Stimulated activated CD4-positive, alpha-beta T cell treated with anti-CD3 and anti-CD28 coated beads, Interleukin-1b, Interleukin-23, amount 100 ng/mL, for 1 hour (primary cell): ENCODE data around the gene UPF1.

Experiments
- DNase-seq, 2 donors: peaks; one replicate each; pipeline ENCODE4 v3.0.0-alpha.2; 2020; ENCODE audit warnings: low read depth in 2 of 2

The UPF1 gene

GRCh38 chr19:18875726-18876125, 44.0 kb downstream of the UPF1 start:
- no peak for DNase-seq

DNA sequence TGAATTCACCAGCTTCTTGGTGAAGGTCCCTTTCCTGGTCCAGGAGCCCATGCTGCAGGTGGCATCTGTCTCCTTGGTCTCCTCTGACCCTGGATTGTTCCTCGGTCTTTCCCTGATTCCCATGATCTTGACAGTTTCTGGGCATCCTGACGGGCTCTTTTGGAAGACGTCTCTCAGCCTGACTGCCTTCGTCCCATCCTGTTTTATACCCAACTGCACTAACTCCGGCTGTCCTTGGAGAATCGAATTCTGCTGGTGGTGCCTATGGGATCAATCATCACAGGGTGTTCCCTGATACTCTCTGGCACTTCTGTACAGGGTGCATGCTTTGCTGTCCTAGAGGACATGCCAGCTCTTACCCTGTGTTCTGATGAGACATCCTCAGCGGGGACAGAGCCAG, 45.1 kb downstream of the UPF1 start:
- no peak for DNase-seq

DNA sequence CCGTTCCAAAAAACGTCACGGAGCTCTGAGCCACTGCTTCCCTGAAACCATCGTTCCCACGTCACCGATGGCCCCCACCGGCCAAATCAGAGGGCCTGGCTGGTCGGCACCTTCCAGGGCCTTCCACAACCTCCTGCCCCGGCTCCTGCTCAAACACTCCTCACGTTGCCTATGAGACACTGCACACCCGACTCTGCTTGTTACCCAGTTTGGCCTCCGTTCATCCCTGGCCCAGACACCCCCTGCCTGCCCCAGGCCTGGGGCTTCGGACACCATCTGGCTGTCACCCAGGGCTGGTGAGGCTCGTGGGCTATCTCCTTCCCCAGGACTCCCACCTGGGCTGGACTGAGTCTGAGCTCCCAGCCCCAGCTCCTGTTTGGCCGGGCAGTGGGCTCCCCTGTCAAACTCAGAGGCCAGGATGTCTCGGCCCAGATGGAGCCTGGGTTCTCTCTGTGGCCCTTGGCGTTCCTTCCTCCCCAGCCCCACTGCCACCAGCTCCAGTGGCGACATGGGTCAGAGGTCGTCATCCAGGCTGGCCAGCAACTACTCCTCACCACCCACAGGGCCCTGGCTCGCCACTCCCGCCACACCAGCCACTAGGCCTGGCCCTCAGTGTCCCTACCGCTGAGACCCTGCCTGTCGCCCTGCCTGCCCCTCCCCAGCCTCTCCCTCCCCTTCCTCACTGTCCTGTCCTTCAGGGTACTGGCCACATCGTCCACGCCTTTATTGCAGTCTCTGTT, 46.5 kb downstream of the UPF1 start:
- no peak for DNase-seq

DNA sequence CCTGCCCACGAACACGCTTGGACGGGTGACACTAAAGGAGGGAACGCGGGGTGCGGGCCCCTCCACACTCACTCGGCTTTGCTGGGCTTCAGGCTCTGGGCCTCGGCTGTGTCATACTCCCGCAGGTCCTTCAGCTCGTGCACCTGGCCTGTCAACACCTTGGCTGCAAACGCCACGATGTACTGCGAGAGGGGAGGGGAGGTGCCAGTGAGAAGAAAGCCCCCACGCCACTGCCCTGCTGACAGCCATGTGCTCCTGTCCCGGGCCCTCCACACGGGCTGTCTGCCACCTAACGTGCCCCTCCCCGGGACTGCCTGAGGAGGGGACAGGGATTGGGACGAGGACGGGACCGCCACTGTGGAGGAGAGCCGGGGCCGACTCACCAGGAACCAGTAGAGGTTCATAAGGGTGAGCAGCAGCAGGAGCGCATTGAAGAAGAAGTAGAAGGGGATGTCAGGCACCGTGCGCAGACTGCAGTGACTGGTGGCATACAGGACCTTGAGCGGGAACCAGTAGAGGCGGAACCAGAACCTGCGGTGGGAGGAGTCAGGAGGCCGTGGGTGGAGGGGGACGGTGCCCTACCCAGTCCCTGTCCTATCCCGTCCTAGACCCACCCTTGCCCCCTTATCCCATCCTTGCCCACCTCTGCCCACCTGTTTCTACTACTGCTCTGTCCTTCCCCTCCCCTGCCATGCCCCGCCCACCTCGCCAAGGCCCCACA, 47.3 kb downstream of the UPF1 start:
- DNase-seq, result no peak

GRCh38 chr19:18879579-18880373, 48.0 kb downstream of the UPF1 start:
- DNase-seq, result no peak

DNA sequence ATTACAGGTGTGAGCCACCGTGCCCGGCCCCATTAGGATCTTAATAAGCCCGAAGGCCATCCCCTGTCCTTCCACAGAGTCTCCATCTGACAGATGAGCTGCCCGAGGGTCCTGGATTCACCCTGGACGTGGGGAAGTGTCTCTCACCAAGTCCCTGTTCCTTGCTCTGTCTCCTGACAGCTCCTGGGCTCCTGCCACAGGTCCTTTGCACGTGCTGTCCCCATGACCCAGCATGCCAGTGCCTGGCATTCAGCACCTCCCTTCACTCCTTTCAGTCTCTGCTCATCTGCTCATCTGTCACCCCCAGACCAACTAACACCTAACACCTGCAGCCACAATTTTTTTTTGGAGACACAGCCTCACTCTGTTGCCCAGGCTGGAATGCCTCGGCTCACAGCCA, 49.7 kb downstream of the UPF1 start:
- no peak for DNase-seq

- no peak for DNase-seq
Measured at GRCh38 chr19:18883526-18884304, 52.0 kb downstream of the UPF1 start.

DNA sequence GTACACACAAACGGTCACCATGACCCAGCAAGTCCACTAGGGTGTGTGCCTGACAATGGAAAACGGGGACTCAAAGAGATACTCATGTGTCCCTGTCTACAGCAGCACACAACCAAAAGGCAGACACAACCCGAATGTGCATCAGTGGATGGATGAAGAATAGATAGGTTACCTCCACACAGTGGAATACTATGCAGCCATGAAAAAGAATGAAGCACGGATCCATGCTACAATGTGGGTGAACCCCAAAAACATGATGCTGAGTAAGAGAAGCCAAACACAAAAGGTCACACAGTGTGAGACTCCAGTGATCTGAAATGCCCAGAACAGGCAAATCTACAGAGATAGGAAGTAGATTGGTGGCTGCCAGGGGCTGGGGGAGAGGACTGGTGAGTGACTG, 55.2 kb downstream of the UPF1 start:
- no peak for DNase-seq

DNA sequence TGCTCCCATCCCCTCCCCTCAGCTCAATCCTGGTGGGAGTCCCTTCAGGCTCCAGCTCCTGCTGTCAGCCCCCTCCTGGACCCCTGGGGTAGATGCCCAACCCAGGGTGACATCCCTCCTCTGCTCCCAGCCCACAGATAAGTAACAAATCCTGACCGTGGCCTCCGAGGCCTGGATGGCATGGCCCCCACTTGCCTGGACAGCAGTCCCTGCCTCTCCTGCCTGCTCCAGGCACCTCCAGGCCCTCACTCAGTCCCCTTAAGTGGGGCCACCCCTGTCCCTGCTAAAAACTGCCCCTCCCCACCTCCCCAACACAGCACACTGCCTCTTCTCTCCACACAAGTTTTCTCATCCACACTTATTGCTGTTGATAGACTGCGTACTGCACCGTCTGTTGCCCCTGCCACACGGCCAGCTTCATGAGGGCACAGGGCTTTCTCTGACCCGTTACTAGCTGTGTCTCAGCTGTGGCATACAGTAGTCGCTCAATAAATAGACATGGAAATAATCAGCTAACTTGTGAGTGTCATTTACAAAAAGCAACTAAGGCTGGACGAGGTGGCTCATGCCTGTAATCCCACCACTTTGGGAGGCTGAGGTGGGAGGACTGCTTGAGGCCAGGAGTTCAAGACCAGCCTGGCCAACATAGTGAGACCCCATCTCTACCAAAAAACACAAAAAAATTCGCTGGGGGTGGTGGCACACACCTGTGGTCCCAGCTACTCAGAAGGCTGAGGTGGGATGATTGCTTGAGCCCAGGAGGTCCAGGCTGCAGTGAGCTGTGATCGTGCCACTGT, 58.4 kb downstream of the UPF1 start:
- DNase-seq, result no peak

GRCh38 chr19:18893587-18894253, 62.0 kb downstream of the UPF1 start:
- DNase-seq, result no peak

DNA sequence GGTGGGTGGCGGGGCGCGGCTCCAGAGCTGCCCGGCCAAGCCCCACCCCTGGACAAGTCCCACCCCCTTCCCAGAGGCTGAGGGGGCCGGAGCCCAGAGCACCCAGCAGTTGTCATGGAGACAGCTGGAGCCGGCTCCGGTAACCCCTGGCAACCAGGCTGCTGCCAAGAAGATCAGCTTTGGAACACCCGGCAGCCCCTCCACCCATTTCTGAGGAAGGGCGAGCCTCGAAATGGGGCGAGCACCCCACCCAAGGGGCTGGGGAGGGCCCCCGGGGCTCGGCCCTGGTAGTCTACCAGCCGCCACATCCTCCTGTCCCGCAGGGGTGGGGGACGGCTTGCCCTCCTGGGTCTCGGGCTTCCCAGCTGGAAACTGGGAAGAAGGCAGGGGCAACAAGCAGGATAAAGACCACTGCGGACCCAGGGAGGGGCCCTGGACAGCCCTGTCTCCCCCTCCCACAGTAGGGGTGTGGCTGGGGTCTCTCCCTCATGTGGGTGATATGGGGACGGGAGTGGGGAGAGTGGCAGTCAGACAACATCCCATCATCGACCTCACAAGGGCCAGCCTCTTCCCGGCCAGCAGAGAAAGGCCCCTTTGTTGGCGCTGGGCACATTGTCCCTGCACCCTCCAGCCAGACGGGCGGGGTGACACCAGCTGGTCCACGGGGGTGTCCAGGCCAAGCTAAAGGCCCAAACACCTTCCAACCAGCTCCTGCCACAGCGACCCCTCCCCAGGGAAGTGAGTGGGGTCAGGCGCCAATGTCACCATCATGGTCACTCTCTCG, 62.7 kb downstream of the UPF1 start:
- no peak for DNase-seq

DNA sequence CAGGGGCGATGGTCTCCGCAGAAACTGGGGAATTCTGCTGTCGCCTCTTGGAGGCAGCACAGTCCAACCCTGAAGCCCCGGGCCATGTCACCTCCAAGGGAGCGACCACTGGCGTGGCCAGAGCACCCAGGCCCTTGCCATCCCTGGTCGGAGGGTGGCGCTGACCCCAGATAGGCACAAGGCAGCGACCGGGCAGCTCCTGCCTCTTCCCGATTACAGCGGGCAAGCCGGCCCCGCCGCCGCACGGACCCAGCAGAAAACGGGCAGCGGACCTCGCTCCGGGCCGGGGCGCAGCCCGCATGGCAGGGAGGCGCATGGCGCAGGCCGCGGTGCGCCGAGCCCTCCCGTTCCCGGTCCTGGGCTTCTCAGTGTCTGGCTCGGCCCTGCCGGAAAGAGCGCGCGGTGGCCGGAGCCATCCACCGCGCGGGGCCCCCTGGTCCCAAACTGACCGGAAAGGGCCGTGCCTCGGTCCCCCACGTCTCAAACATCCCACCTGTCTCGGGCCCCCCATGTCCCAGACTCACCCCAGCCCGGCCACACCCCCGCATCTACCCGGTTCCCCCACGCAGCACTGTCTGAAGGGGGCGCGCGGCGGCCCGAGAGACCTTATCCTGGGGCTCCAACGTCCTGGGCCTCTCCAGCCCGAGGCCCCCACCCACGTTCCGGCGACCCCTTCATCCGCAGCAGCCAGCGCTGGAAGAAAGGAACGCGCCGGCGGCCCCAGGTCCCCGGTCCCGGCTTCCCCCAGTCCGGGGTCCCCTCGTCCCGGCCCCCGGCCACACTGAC, 63.5 kb downstream of the UPF1 start:
- no peak for DNase-seq

- DNase-seq, result no peak
Measured at GRCh38 chr19:18895824-18896341, 64.1 kb downstream of the UPF1 start, which contains the start of gene CERS1. Gene CERS1, minus strand, starts transcription at chr19:18896158. Its CDS starts 86 bp downstream, at chr19:18896072.

- no peak for DNase-seq
Measured at GRCh38 chr19:18896421-18896841, 64.7 kb downstream of the UPF1 start.

- no peak for DNase-seq
Measured at GRCh38 chr19:18897094-18898029, 65.6 kb downstream of the UPF1 start.

GRCh38 chr19:18898081-18898606, 66.4 kb downstream of the UPF1 start:
- no peak for DNase-seq
